ENCODE results near the gene PLPPR3.

The PLPPR3 gene

DNA sequence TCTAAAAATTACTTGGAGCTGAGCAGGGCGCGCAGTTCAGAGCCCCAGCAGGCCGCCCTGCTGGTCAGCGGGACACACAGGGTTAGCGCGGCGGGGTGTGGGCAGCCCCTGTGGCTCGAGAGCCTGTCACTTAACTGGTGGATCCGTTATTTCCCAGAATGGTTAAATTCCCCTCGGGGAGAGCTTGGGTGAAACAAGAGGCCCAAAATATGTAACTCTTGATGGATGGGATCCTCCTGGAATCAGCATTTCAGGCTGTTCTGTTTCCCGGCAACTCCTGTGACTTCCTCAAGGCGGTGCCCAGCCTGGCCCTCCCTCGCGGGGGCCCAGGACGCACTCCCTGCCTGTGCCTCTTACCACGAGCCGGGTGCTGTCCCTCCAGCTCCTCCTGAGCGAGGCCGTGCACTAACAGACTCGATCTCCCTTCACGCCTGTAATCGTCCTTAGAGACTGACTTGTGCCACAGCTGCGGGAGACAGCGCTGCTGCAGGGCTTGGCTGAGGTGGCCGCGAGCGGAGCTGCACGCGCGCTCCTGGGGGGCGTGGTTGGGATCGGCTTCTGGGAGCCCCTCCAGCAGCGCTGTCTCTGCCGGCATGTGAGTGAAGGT, 14.8 kb downstream of the PLPPR3 start:
- TF ChIP-seq CTCF (IDR thresholded peaks at IDR 0.05; ENCODE audit: control insufficient read depth, extremely low read depth, insufficient read depth) = no peak
- DNase-seq (ENCODE audit: low read depth) = no peak
- H3K4me3 ChIP-seq (ENCODE audit: low read depth, low read length) = no peak overlapping the region

GRCh38 chr19:805600-806550, 15.9 kb downstream of the PLPPR3 start:
- H3K4me3 ChIP-seq (ENCODE audit: low read depth, low read length) = no peak overlapping the region
- no peak for TF ChIP-seq CTCF (IDR thresholded peaks at IDR 0.05; ENCODE audit: control insufficient read depth, extremely low read depth, insufficient read depth)
- no peak for DNase-seq (ENCODE audit: low read depth)

GRCh38 chr19:805166-805551, 16.6 kb downstream of the PLPPR3 start:
- no peak overlapping the region for H3K4me3 ChIP-seq (ENCODE audit: low read depth, low read length)
- no peak for TF ChIP-seq CTCF (IDR thresholded peaks at IDR 0.05; ENCODE audit: control insufficient read depth, extremely low read depth, insufficient read depth)

GRCh38 chr19:804419-805165, 17.2 kb downstream of the PLPPR3 start:
- TF ChIP-seq CTCF (IDR thresholded peaks at IDR 0.05; ENCODE audit: control insufficient read depth, extremely low read depth, insufficient read depth) = no peak
- no peak overlapping the region for H3K4me3 ChIP-seq (ENCODE audit: low read depth, low read length)
- DNase-seq (ENCODE audit: low read depth) = no peak

More at GRCh38 chr19:805166-805551, 16.6 kb downstream of the PLPPR3 start:
- DNase-seq (ENCODE audit: low read depth) = no peak

GRCh38 chr19:803686-804418, 17.9 kb downstream of the PLPPR3 start:
- no peak overlapping the region for H3K4me3 ChIP-seq (ENCODE audit: low read depth, low read length)
- DNase-seq (ENCODE audit: low read depth) = no peak
- TF ChIP-seq CTCF (IDR thresholded peaks at IDR 0.05; ENCODE audit: control insufficient read depth, extremely low read depth, insufficient read depth) = no peak

- no peak for DNase-seq (ENCODE audit: low read depth)
- no peak overlapping the region for H3K4me3 ChIP-seq (ENCODE audit: low read depth, low read length)
- TF ChIP-seq CTCF (IDR thresholded peaks at IDR 0.05; ENCODE audit: control insufficient read depth, extremely low read depth, insufficient read depth) = no peak
Observed at GRCh38 chr19:803099-803561, 18.6 kb downstream of the PLPPR3 start.

Data from LNCaP clone FGC (cell line).